ENCODE results near the gene CCM2.

Gene CCM2

DNA sequence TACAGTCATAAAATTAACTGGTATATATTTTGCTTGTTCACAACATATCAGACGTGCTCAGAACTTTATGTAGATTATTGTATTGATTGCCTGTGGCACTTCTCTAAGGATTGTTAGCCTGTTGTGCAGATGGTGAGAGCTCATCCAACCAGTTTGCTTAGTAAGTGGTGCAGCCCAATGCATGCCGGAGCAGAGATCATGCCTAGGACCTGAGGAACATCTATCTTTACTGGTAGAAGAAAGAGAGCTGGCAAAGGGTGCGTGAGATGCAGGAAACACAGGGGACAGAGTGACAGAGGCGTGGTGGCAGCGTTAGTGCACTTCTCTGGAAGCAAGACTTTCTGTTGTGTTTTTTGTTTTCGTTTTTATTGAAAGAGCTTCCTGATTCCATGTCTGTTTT is 35.9 kb downstream of the CCM2 start:
- no peak for DNase-seq

DNA sequence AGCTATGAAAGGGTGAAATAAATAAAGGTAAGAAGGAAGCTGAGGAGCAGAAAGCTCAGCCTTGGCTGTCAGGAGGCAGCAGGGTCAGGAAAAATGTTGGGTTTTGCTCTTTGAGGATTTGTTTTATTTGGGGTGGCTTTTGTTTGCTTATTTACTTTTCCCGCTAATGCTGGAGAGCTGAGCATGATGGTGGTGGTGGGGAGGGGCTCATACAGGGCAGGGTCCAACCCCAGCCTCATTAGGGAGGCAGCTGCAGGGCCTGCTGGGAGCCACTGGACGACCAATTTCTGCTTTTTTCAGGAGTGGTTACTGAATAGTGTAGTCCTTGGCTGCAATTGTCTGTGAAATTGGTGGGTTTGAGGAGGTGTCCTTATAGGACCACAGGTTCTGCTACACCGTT is 36.3 kb downstream of the CCM2 start:
- DNase-seq: no peak

- DNase-seq: no peak
These were observed 36.8 kb downstream of the CCM2 start for GRCh38 chr7:45036796-45037195.

GRCh38 chr7:45037876-45038275 is 37.9 kb downstream of the CCM2 start:
- no peak for DNase-seq

DNA sequence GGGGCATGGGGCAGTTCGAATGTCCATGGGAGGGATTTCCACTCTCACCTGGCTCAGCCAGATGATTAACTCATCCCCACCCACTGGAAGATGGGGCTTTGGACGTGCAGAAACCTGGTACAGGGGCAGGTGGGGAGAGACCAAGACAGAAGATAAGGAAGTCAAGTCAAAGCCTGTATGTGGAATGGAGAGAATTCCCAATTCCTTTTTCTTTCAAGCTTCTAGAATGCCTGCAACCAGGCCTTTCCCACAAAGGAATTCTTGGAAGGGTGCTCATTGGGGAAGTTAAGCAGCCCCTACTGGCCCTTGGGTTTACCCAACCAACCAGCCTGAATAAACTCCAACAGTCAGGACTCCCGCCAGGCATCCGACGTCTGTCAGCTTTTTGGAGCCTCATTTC is 39.1 kb downstream of the CCM2 start:
- no peak for DNase-seq

DNA sequence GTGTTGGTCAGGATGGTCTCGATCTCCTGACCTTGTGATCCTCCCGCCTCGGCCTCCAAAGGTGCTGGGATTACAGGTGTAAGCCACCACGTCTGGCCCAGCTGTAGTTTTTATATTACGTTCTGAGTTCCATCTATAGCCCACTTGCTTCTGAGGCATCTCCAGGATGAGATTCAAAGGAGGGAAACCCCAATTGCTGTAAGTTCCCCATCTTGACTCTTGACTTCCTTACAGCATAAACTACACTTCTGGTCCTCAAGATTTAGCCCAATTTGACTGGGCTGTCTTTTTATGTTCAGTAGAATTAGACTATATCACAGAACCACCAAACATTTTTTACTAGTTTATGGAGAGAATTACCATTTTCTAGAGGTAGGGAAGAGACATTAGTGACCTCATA is 44.3 kb downstream of the CCM2 start:
- DNase-seq: no peak

DNA sequence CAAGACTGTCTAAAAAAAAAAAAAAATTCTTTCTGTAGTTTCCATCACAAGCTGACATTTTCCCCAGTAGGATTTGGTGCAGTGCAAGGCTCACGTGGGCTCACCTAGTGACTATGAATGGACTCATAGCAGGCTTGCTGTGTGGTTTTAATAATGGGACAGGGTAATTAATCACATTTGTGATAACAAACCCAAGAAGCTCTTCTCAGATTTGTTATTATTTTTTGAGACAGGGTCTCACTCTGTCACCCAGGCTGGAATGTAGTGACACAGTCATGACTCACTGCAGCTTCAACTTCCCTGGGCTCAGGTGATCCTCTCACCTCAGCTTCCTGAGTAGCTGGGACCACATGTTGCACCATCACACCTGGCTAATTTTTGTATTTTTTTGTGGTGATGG is 48.7 kb downstream of the CCM2 start:
- no peak for DNase-seq

DNA sequence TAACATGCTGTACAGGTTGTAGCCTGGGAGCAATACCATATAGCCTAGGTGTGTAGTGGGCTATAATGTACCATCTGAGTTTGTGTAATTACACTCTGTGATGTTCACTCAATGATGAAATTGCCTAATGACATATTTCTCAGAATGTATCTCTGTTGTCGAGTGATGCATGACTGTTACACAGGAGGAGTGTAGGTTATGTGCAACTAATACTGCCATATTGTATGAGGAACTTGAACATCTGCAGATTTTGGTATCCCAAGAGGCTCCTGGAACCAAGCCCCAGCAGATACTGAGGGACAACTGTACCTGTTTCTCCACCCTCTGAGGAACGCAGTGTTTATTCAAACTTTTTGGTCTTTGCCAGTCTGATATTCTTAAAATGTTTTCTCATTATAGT is 50.2 kb downstream of the CCM2 start:
- DNase-seq: no peak

DNA sequence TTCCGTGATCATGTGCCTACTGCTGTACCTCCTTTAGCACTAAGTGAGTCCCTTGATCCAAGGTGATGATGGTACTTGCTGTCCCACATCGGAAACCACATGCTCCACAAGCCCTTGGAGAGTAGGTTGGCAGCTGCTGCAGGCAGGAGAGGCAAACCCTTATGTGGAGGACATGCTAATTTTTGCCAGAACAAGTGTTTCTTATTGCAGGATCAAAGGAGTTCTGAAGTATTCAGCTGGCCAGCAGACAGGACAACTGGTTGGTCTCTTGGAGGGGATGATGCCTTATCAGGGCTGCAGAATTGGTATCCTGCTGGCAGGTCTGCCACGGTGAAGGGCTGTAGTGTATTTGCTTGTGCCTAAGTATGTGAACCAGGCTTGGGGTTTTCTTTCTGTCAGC is 52.0 kb downstream of the CCM2 start:
- DNase-seq: no peak

- no peak for DNase-seq
These were observed 53.4 kb downstream of the CCM2 start for GRCh38 chr7:45053401-45053800.

DNA sequence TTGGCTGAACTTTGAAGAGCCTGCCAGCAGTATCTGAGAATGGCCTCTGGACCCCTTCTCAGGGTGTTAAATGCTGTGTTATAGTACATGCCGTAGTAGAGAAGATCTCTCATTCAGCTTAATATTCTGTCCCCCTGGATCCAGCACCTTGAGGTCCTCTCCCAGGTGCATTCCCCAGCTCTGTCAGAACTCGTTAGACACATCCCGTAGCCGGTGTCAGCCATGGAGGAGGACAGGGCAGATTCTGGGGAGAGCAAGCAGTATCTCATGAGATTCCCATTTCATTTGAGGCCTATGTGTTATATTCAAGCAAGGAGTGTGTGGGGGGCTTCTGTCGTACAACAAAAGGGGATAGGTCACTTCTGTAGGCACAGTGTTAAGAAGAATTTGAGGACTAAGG is 53.9 kb downstream of the CCM2 start:
- no peak for DNase-seq

DNA sequence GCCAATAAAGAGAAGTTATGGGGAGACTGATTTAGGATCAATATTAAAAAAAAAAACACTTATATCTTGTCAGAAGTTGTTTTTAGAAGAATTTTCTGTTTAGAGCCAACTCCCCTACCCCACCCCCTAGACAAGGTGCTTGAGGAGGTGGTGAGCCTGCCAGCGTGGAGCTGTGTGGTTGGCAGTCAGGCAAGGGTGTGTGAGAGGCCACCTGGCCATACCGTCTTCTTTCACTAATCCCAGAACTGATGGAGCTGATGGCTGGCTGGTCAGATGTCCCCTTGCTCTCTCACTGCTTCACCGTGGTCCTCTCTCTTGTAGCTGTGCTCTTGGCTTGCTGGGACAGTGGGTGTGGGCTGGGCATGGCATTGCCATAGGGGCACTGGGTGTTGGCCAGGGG is 54.4 kb downstream of the CCM2 start:
- DNase-seq: no peak

DNA sequence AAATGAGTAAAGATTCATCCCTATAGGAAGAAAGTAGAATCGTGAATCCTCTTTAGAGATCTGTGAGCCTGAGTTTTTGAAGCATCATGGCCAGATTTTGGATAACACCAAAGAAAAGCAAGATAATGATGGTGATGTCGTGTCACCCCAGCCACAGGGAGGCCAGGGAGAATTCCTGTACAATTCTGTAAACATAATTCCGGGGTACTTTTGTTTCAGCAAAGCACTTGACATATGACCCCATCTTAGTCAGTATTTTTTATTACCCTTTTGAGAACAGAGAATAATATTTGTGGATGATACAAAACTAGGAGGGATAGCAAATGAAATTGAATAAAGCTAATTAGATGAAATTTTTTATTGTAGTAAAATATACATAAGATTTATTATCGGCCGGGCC is 55.0 kb downstream of the CCM2 start:
- no peak for DNase-seq

DNA sequence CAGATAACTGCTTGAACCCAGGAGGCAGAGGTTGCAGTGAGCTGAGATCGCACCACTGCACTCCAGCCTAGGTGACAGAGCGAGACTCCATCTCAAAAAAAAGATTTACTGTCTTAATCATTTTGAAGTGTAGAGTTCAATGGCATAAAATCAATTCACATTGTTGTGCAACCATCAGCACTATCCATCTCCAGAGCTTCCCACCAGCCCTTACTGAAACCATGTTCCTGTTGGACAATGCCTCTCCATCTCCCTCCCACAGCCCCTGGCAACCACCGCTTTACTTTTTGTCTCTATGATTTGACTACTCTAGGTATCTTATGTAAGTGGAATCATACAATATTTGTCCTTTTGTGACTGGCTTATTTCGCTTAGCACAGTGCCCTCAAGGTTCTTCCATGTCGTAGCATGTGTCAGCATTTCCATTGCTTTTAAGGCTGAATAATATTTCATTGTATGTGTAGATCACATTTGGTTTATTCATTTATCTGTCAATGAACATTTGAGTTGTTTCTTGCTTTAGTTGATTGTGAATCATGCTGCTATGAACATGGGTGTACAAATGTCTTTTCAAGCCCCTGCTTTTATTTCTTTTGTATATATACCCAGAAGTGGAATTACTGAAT is 55.7 kb downstream of the CCM2 start:
- DNase-seq: no peak

GRCh38 chr7:45057878-45058277 is 57.9 kb downstream of the CCM2 start:
- DNase-seq: no peak

DNA sequence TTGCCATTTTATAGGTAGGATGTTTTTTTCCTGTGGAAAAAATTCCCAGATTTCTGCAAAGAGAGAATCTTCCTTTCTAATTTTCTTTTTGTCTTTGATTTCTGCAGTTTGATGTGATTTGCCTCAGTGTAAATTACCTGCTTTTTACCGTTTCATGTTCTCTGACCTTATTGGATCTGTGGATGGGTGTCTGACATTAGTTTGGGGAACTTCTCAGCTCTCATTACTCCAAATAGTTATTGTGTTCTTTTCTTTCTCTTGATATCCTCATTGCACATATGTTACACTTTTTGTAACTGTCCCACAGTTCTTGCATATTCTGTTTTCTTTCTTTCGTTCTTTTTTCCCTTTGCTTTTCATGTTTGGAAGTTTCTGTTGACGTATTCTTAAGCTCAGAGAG is 60.3 kb downstream of the CCM2 start:
- no peak for DNase-seq

- no peak for DNase-seq
These were observed 61.4 kb downstream of the CCM2 start for GRCh38 chr7:45061352-45061751.

DNA sequence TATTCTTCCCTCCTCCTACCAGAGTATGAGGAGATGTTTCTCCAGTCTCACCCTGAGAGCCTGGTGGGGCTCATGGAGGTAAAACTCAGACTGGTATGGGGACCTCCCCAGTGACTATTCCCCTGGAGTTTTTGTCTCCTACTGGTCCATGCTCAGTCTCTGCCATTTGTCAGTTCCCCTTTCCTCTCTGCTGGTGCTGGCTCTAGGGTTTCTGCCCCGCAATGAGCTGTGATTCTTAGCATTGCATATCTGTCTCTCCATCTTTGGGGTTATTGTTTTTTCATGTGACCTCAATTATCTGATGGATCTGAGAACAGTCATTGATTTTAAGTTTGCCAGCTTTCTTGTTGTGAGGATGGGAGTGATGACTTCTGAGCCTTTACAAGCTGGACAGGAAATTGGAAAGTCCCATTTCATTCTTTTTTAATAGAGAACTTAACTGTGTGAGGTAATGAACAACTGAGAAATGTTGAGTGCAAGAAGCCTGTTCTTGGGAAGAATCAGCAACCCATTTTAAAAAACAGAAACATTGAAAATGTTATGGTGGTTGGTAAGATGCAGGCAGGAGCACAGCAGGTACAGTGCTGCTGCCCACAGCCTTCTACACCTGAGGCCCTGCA is 61.9 kb downstream of the CCM2 start:
- DNase-seq: no peak

DNA sequence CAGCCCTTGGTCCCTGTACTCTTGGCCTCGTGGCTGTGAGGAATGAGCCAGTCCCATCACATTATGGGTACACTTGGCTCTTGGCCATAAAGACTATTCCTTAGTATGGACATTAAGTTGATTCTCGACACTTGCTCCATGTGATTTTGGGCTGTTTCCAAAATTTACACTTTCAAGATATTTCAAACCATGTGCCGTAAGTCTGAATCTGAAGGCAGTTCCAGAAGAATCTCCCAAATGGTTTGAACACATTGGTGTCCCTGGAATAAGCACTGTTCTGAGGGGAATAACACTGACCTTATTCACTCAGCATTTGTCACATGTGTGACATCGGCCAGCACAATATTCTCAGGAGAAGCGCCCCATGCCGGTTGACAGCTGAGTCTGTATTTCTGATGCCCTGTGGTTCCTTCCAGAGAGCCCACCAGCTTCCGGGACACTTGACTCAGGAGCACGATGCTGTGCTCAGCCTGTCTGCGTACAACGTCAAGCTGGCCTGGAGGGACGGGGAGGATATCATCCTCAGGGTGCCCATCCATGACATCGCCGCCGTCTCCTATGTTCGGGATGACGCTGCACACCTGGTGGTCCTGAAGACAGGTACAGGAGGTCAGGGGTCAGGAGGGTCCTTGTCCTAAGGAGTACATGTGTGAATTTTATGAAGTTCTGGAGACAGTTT is 64.2 kb downstream of the CCM2 start:
- DNase-seq: no peak

- no peak for DNase-seq
These were observed 65.3 kb downstream of the CCM2 start for GRCh38 chr7:45065031-45065995.

GRCh38 chr7:45066409-45066808 is 66.4 kb downstream of the CCM2 start:
- DNase-seq: no peak

DNA sequence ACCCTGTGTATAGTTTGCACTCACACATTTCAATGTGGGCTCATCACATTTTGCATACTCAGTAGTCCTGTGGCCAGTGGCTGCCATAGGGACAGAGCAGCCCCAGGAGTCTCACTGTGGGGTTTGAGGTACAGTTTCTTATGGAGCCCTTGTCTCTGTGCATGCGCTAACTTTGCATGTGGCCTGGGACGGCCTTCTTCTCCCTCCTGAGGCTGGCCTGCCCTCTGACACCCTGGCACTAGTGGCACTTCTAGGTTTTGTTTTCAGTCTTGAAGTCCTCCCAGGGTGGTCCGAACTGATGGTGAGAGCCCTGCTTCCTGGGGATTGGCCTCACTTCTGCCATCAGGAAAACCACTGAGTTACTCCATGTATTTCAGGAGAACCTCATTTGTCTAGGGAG is 67.6 kb downstream of the CCM2 start:
- DNase-seq: no peak

- no peak for DNase-seq
These were observed 68.4 kb downstream of the CCM2 start for GRCh38 chr7:45068236-45069023.

All from bone marrow (tissue), 2 donors.